Measurements from ENCODE around the gene CENPS.
A peak's percentile ranks its signal among the peaks of the same experiment; 100 is the strongest.

Gene CENPS

GRCh38 chr1:10457875-10458274 is 27.6 kb downstream of the CENPS start:
- H3K9ac ChIP-seq = no peak overlapping the region

DNA sequence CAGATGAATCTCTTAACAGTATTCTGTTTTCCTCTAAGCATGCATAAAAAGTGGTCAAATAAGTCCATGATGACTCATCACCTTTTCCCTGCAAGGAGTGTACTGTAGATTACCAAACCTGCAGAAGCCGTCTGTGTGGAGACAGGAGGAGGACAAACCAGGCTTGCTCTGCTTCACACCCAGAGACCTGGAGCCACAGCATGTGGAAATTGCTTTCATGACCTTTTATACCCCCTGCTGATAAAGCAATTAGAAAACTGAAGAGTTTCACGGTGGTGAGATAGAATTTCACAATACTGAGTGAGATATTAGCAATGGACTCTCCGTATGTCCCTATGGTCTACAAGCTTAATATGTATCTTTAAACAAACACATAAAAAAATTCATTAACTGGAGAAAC is 29.0 kb downstream of the CENPS start:
- Histone ChIP-seq H2AFZ (no peak overlapping the region), H3K4me2 (ENCODE audit: low read length) (no peak overlapping the region), H3K79me2 (no peaks in the 10 kb centered on the region), H3K27ac (no peak overlapping the region), H3K27me3 (ENCODE audit: control insufficient read depth, insufficient read depth, low read length) (no peaks in the 10 kb centered on the region), H3K9me3 (ENCODE audit: control insufficient read depth, low read length) (no peaks in the 10 kb centered on the region), H3K9ac (no peak overlapping the region), H3K4me3 (ENCODE audit: low read depth, low read length) (no peak overlapping the region), H3K4me1 (no peaks in the 10 kb centered on the region), H3K36me3 (ENCODE audit: control insufficient read depth, insufficient read depth, low read length) (no peaks in the 10 kb centered on the region)
- no peak for TF ChIP-seq CTCF (IDR thresholded peaks at IDR 0.05)

More at GRCh38 chr1:10457875-10458274, 27.6 kb downstream of the CENPS start:
- no peak overlapping the region for H3K27ac ChIP-seq
- no peak for TF ChIP-seq CTCF (IDR thresholded peaks at IDR 0.05)
- no peak overlapping the region for H3K4me2 ChIP-seq (ENCODE audit: low read length)
- no peaks in the 10 kb centered on the region for H3K79me2 ChIP-seq
- no peaks in the 10 kb centered on the region for H3K36me3 ChIP-seq (ENCODE audit: control insufficient read depth, insufficient read depth, low read length)
- H3K9me3 ChIP-seq (ENCODE audit: control insufficient read depth, low read length) = no peaks in the 10 kb centered on the region
- H2AFZ ChIP-seq = no peak overlapping the region
- no peaks in the 10 kb centered on the region for H3K27me3 ChIP-seq (ENCODE audit: control insufficient read depth, insufficient read depth, low read length)
- no peaks in the 10 kb centered on the region for H3K4me1 ChIP-seq
- H3K4me3 ChIP-seq (ENCODE audit: low read depth, low read length) = no peak overlapping the region

DNA sequence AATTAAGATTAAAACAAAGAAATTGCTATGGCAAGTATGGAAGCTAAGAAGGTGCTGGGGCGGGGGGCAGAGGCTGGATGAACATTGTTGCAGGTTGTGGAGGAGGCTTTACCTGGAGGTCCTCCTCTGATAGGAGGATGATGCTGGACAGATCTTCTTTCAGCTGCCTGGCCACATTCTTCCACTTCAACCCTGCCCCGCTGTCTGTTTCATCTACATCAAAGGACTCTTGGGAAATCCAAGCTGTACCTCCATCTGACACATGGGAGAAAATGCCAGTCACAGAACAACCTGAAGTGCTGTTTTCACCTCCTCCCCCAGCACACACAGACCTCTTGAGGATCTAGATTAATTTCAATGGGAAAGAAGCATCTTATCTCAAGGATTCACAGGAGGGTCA is 36.8 kb downstream of the CENPS start:
- Histone ChIP-seq H3K27me3 (ENCODE audit: control insufficient read depth, insufficient read depth, low read length) (no peaks in the 10 kb centered on the region), H3K9me3 (ENCODE audit: control insufficient read depth, low read length) (no peaks in the 10 kb centered on the region), H3K4me2 (ENCODE audit: low read length) (no peak overlapping the region), H3K4me1 (no peaks in the 10 kb centered on the region), H3K27ac (no peak overlapping the region), H2AFZ (no peak overlapping the region), H3K79me2 (no peaks in the 10 kb centered on the region), H3K4me3 (ENCODE audit: low read depth, low read length) (no peak overlapping the region), H3K9ac (no peak overlapping the region), H3K36me3 (ENCODE audit: control insufficient read depth, insufficient read depth, low read length) (no peaks in the 10 kb centered on the region)
- no peak for TF ChIP-seq CTCF (IDR thresholded peaks at IDR 0.05)

DNA sequence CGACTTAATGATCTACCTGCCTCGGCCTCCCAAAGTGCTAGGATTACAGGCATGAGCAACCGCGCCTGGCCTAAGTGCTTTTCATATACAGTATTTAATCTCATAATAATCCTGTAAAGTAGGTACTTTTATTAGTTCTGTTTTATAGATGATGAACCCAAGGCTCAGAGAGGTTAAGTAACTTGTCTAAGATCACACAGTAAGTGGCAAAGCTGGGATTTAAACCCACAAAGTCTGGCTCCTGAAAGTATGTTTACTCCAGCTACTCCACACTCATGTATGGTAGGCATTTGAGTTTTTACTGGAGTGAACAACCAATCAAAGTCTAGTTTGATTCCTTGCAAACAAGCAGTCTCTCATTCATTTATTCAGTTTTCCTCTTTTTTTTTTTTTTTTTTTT is 39.8 kb downstream of the CENPS start:
- H3K27me3 ChIP-seq (ENCODE audit: control insufficient read depth, insufficient read depth, low read length) = no peaks in the 10 kb centered on the region
- H3K27ac ChIP-seq = no peak overlapping the region
- no peak overlapping the region for H2AFZ ChIP-seq
- no peak for TF ChIP-seq CTCF (IDR thresholded peaks at IDR 0.05)
- H3K4me3 ChIP-seq (ENCODE audit: low read depth, low read length) = no peak overlapping the region
- H3K9me3 ChIP-seq (ENCODE audit: control insufficient read depth, low read length) = no peaks in the 10 kb centered on the region
- peaks cover 2% of the 10 kb centered on the region for H3K79me2 ChIP-seq
- H3K36me3 ChIP-seq (ENCODE audit: control insufficient read depth, insufficient read depth, low read length) = no peaks in the 10 kb centered on the region
- no peak overlapping the region for H3K9ac ChIP-seq
- no peaks in the 10 kb centered on the region for H3K4me1 ChIP-seq
- H3K4me2 ChIP-seq (ENCODE audit: low read length) = no peak overlapping the region

DNA sequence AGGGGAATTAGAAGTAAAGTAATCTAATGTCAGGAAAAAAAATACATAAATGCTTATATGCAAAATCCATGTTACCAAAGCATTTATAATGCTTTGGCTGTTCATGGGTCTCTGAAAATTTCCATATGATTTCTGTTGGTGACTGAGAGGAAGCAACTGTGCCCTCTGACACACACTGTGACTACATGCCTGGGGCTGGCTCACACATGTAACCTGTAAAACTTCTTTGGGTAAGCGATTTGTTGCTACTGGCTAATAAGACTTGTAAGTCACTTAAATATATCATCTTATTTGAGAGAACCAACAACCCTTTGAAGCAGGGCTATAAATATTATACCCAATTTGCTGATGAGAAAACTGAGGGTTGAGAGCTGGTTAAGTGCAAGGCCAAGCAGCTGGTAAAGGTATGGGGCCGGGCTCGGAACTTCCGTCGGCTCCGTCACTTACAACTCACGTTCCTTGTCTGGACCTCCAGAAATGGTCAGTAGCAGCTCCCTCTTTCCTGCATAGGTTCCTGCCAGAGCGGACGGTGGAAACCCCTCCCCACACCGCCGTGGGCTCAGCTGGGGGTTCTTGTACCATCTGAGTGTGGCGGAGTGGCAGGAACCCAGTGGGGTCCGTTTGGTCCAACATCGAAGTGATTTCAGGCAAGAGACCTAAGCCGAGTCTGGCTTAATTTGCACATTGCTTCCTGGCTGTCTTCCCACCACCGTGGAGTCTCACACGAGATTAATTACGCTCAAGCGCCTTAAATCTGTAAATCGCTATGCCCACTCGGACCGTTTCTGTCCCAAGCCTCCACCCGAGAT is 41.4 kb downstream of the CENPS start:
- H3K4me2 ChIP-seq (ENCODE audit: low read length) = peak overlapping the region; percentile 90

More for the DNA sequence above, 41.4 kb downstream of the CENPS start:
- Histone ChIP-seq H3K9ac (no peak overlapping the region), H3K79me2 (peaks cover 2% of the 10 kb centered on the region), H3K27ac (no peak overlapping the region), H3K36me3 (ENCODE audit: control insufficient read depth, insufficient read depth, low read length) (no peaks in the 10 kb centered on the region), H3K4me3 (ENCODE audit: low read depth, low read length) (peak overlapping the region; percentile 94), H3K27me3 (ENCODE audit: control insufficient read depth, insufficient read depth, low read length) (no peaks in the 10 kb centered on the region), H3K9me3 (ENCODE audit: control insufficient read depth, low read length) (no peaks in the 10 kb centered on the region), H2AFZ (peak overlapping the region; percentile 93), H3K4me1 (no peaks in the 10 kb centered on the region)
- no peak for TF ChIP-seq CTCF (IDR thresholded peaks at IDR 0.05)

Measured in parathyroid adenoma (tissue), 2 donors.